ENCODE data around the gene TEPSIN.
"Not testable (repeated sequence)": the region's sequence is repeated elsewhere in the genome, so short reads cannot be mapped to it uniquely, and the experiment has no call there.

Gene TEPSIN

GRCh38 chr17:81235822-81236740 lies 2.8 kb downstream of the TEPSIN start:
- DNase-seq (ENCODE audit: low read depth): no peak

GRCh38 chr17:81234940-81235821 lies 3.7 kb downstream of the TEPSIN start:
- no peak for DNase-seq (ENCODE audit: low read depth)

- no peak for DNase-seq (ENCODE audit: low read depth)
Observed at GRCh38 chr17:81234506-81234855, 4.4 kb downstream of the TEPSIN start.

- DNase-seq (ENCODE audit: low read depth): no peak
Observed at GRCh38 chr17:81233811-81234505, 4.9 kb downstream of the TEPSIN start.

- no peak for DNase-seq (ENCODE audit: low read depth)
Observed at GRCh38 chr17:81233316-81233715, 5.5 kb downstream of the TEPSIN start.

GRCh38 chr17:81232616-81233241 lies 6.1 kb downstream of the TEPSIN start:
- no peak for DNase-seq (ENCODE audit: low read depth)

GRCh38 chr17:81231766-81232581 lies 6.9 kb downstream of the TEPSIN start:
- DNase-seq (ENCODE audit: low read depth): no peak

- DNase-seq (ENCODE audit: low read depth): no peak
Observed at GRCh38 chr17:81231121-81231645, 7.7 kb downstream of the TEPSIN start.

GRCh38 chr17:81230043-81230820 lies 8.6 kb downstream of the TEPSIN start:
- no peak for DNase-seq (ENCODE audit: low read depth)

- no peak for DNase-seq (ENCODE audit: low read depth)
Observed at GRCh38 chr17:81229666-81229920, 9.3 kb downstream of the TEPSIN start.

GRCh38 chr17:81228834-81229665 lies 9.8 kb downstream of the TEPSIN start:
- DNase-seq (ENCODE audit: low read depth): no peak

GRCh38 chr17:81228420-81228819 lies 10.4 kb downstream of the TEPSIN start:
- no peak for DNase-seq (ENCODE audit: low read depth)

- not testable (repeated sequence) for DNase-seq (ENCODE audit: low read depth)
Observed at GRCh38 chr17:81227630-81228029, 11.2 kb downstream of the TEPSIN start.

- no peak for DNase-seq (ENCODE audit: low read depth)
Observed at GRCh38 chr17:81223762-81224130, 15.1 kb downstream of the TEPSIN start.

- peak; percentile 96 for DNase-seq (ENCODE audit: low read depth)
Observed at GRCh38 chr17:81222906-81223761, 15.7 kb downstream of the TEPSIN start, which contains the start of gene CEP131. CEP131 (minus strand) TSS chr17:81222965; CDS start chr17:81220056, 2,909 bp downstream.

GRCh38 chr17:81222620-81222905 lies 16.3 kb downstream of the TEPSIN start:
- no peak for DNase-seq (ENCODE audit: low read depth)

- DNase-seq (ENCODE audit: low read depth): no peak
Observed at GRCh38 chr17:81221842-81222619, 16.8 kb downstream of the TEPSIN start.

- DNase-seq (ENCODE audit: low read depth): no peak
Observed at GRCh38 chr17:81221371-81221841, 17.4 kb downstream of the TEPSIN start.

All from fibroblast of the conjunctiva (primary cell).